Measurements from ENCODE around the gene ARL17B. TPM values are rescaled to one million over a fixed set of nuclear protein-coding genes. Genes with fewer than 3 reads are reported as not detected.
"Not testable (repeated sequence)": the region's sequence is repeated elsewhere in the genome, so short reads cannot be mapped to it uniquely, and the experiment has no call there.

The ARL17B gene
- total RNA-seq, result 16.2 TPM
- long read RNA-seq, transcript ARL17B-202 (4 exons, 743 nt), result major isoform, 10 of 24 reads
- long read RNA-seq, partial matches to known transcripts, result 0 of 24 reads
- long read RNA-seq, other reads (novel, unspliced or antisense), result 12 of 24 reads

- ATAC-seq (ENCODE audit: poor library complexity) (peak; percentile 98), DNase-seq (peak; percentile 94)
- intact Hi-C loops (cut with DNase I), result not testable (repeated sequence)
These were observed at the start of gene ARL17B for GRCh38 chr17:46361755-46362154. Gene ARL17B (minus strand): TSS chr17:46361766. CDS start chr17:46358397, 3,369 bp downstream.

DNA sequence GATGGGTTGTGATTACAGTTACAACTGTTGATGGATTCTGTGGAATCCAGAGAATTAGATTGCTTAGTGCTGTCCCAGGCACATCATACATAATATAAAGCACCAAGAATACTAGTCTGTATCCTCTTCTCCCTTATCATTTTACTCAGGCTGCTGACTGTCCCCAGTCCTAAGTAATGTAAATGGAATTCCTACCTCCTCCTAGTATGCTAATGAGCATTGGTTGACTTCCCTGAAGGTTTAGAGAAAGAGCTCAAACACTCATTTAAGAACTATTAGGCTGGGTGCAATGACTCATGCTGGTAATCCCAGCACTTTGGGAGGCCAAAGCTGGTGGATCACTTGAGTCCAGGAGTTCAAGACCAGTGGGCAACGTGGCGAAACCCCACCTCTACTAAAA, 48.3 kb upstream of the ARL17B start:
- ATAC-seq (ENCODE audit: poor library complexity); intact Hi-C loops (cut with DNase I): not testable (repeated sequence)

GRCh38 chr17:46407155-46407554, 45.6 kb upstream of the ARL17B start:
- DNase-seq; ATAC-seq (ENCODE audit: poor library complexity); intact Hi-C loops (cut with DNase I): not testable (repeated sequence)

More for the DNA sequence above, 48.3 kb upstream of the ARL17B start:
- DNase-seq, result not testable (repeated sequence)

DNA sequence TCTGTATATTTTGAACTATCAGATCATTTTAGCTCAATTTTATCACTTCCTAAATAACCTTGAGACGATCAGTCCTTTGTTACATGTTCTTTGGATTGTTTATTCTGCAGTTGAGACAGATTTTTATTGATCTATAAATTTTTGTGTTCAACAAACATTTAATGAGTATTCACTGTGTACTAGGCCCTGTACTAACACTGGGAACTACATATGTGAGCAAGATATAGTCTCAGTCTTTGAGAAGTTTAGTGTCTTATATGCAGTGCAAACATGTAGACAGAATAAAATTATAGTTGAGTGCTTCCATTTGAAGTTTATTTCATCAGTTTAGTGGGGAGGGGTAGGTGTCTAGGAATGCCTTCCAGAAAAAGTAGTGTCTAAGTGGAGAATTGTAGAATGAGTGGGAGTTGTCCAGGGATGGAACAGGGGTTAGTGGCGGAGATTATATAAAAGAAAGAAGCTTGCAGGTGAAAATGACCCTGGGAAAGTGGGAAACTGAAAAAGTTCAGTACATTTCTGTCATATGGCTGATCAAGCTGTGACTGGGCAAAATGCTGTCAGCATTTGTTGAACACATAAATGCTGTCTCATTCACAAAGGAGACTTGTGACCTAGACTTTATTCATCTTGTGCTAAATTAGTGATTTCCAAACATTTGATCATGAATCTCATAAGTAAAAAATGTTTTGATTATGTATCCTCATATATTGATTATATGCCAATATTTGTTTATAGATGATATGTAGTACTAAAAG, 39.6 kb upstream of the ARL17B start:
- intact Hi-C loops (cut with DNase I); DNase-seq; ATAC-seq (ENCODE audit: poor library complexity): not testable (repeated sequence)

- DNase-seq; ATAC-seq (ENCODE audit: poor library complexity); intact Hi-C loops (cut with DNase I): not testable (repeated sequence)
These were observed 39.0 kb upstream of the ARL17B start for GRCh38 chr17:46400543-46400942.

GRCh38 chr17:46399993-46400392, 38.4 kb upstream of the ARL17B start:
- intact Hi-C loops (cut with DNase I); DNase-seq: not testable (repeated sequence)
- ATAC-seq (ENCODE audit: poor library complexity), result peak; percentile 30

DNA sequence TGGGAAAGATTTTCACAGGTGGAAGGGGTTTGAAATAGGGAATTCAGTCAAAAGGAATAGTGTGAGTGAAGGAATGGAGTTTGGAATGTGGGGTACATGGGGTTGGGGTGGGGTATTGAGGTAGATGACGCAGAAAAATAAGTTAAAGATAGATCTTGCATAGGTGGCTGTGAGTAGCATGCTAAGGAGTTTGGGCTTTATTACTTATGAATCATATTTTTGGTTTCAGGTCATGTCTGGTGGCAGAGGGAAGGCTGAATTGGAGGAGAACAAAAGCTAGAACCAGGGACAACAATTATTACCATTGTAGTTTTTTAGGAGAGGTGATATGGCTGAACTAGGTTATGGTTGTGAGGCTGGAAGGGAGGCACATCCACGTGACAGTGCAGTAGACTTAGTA, 34.7 kb upstream of the ARL17B start:
- DNase-seq; ATAC-seq (ENCODE audit: poor library complexity); intact Hi-C loops (cut with DNase I): not testable (repeated sequence)

DNA sequence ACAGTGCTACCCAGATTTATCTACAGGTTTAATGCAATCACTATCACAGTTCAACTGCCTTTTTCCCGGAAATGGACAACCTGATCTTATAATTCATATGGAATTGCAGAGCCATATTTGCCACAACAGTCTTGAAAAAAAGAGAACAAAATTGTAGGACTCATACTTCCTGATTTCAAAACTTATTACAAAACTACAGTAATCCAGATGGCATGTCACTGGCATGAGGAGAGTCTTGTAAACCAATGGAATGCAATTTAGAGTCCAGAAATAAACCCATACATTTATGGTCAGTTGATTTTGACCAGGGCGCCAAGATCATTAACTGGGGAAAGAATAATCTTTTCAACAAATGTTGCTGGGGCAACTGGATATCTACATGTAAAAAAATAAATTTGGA, 32.1 kb upstream of the ARL17B start:
- DNase-seq; intact Hi-C loops (cut with DNase I): not testable (repeated sequence)
- peak; percentile 45 for ATAC-seq (ENCODE audit: poor library complexity)

- ATAC-seq (ENCODE audit: poor library complexity); intact Hi-C loops (cut with DNase I): not testable (repeated sequence)
These were observed 23.9 kb upstream of the ARL17B start for GRCh38 chr17:46385491-46385890.

DNA sequence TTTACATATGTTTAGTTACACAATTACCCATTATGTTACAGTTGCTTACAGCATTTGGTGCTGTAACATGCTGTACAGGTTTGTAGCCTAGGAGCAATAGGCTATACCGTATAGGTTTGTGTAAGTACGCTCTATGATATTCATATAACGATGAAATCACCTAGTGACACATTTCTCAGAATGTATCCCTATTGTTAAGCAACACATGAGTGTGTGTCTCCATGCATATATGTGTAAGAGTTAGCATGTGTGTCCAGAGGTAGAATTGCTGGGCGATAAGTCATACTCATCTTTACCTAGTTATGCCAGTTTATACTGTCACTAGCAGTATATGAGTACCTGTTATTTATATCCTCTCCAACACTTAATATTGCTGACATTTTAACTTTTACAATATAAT, 21.6 kb upstream of the ARL17B start:
- intact Hi-C loops (cut with DNase I); ATAC-seq (ENCODE audit: poor library complexity): not testable (repeated sequence)

More at GRCh38 chr17:46385491-46385890, 23.9 kb upstream of the ARL17B start:
- DNase-seq, result not testable (repeated sequence)

GRCh38 chr17:46373418-46373817, 11.9 kb upstream of the ARL17B start:
- DNase-seq; intact Hi-C loops (cut with DNase I): not testable (repeated sequence)
- ATAC-seq (ENCODE audit: poor library complexity), result peak; percentile 66

More for the DNA sequence above, 21.6 kb upstream of the ARL17B start:
- not testable (repeated sequence) for DNase-seq

DNA sequence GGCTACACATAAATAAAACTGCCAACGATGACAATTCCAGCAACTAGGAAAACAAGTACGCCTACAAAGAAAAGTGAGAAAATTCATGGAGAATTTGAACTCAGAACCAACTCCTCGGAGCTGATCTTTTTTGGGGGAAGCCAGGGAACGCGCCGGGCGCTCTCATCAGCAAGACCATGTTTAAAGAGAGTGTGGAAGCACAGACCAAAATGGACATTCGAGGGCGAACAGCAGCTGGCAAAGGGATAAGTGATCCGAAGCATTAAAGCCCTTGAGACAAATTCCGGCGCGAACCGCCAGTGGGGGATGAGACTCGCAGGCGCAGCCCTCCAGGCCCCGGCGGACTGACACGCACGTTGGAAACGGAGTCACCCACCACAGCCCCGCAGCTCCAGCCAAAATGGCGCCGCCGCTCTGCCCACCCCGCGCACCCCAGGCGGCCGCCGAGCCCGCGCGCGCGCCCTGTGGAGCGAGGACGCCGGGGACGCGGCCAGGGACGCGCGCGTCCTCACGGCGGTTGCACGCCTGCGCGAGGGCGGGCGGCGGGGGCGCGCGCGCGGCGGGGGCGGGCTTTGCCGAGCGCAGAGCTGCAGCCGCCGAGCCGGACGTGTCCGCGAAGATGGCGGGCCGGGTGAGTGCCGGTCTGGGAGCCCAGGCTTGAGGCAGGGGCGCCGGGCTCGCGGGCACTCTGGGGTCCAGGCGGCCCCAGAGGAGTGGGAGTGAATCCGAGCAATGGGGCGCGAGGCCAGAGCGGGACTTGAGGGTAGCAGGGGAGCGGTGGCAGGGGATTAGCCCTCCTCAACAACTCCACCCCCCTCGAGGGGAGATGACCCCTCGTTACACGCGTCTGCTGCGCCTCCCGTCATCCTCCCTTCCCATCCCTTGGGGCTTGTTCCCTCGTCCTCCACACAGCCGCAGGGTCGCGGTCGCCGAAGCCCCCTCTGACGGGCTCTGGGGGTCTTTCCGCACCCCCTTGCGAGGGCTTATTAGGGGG, 11.0 kb upstream of the ARL17B start:
- ATAC-seq (ENCODE audit: poor library complexity), result peak; percentile 98
- intact Hi-C loops (cut with DNase I); DNase-seq: not testable (repeated sequence)

- intact Hi-C loops (cut with DNase I); DNase-seq: not testable (repeated sequence)
These were observed 6.0 kb upstream of the ARL17B start for GRCh38 chr17:46367520-46367919.

GRCh38 chr17:46361145-46361735, 326 bp downstream of the ARL17B start:
- peak; percentile 55 for ATAC-seq (ENCODE audit: poor library complexity)
- intact Hi-C loops (cut with DNase I), result not testable (repeated sequence)

More at GRCh38 chr17:46367520-46367919, 6.0 kb upstream of the ARL17B start:
- ATAC-seq (ENCODE audit: poor library complexity), result not testable (repeated sequence)

DNA sequence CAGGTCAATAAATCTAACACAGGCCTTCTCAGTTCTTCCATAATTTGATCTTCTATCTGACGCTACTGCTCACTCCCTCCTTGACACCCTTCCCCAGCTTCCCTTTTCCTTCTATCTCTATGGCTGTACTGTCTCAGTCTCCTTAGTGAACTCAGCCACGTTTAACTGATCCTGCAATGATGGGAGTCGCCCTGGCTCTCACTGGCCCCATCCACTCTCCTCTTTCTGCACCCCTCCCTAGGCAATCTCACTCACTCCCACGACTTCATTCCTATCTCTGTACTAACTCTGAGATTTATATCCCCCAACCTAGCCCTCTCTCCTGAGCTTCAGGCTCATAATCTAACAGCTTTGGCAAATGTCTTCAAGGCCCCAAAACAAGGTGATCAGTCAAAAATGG, 7.7 kb downstream of the ARL17B start:
- intact Hi-C loops (cut with DNase I); ATAC-seq (ENCODE audit: poor library complexity); DNase-seq: not testable (repeated sequence)

More at GRCh38 chr17:46361145-46361735, 326 bp downstream of the ARL17B start:
- not testable (repeated sequence) for DNase-seq

- DNase-seq; ATAC-seq (ENCODE audit: poor library complexity); intact Hi-C loops (cut with DNase I): not testable (repeated sequence)
These were observed 12.5 kb downstream of the ARL17B start for GRCh38 chr17:46349060-46349459.

- peak; percentile 47 for ATAC-seq (ENCODE audit: poor library complexity)
- DNase-seq; intact Hi-C loops (cut with DNase I): not testable (repeated sequence)
These were observed 13.2 kb downstream of the ARL17B start for GRCh38 chr17:46348345-46348744.

- intact Hi-C loops (cut with DNase I), result not testable (repeated sequence)
These were observed 19.4 kb downstream of the ARL17B start for GRCh38 chr17:46342131-46342530.

More at GRCh38 chr17:46342131-46342530, 19.4 kb downstream of the ARL17B start:
- peak; percentile 73 for ATAC-seq (ENCODE audit: poor library complexity)
- not testable (repeated sequence) for DNase-seq

Data from Right ventricle myocardium superior (tissue), 1 donor.